Upper lobe of left lung (tissue), 4 donors: ENCODE measurements around the gene PDLIM4.

Experiments
- CTCF ChIP-seq, 6 experiments: fragments of 450-650 bp in 4 of 6; fragments of 200-600 bp in 2 of 6; sonication (generic) in 2 of 6; IDR thresholded peaks; one replicate each; pipeline ENCODE4 v1.5.1; 2016 to 2019; ENCODE audit warnings: antibody characterized with exemption in 6 of 6
- EP300 ChIP-seq, 4 donors: sonication (generic); formaldehyde crosslinking; IDR thresholded peaks; one replicate each; pipeline ENCODE4 v1.5.1; 2017; ENCODE audit warnings: antibody characterized with exemption in 4 of 4, control low read depth in 2 of 4
- POLR2A ChIP-seq, 4 donors: fragments of 450-650 bp; IDR thresholded peaks; one replicate each; pipeline ENCODE4 v1.5.1; 2016 to 2017; ENCODE audit warnings: antibody characterized with exemption in 4 of 4, mild to moderate bottlenecking in 2 of 4
- POLR2AphosphoS5 ChIP-seq, 2 donors: sonication (generic); formaldehyde crosslinking; IDR thresholded peaks; one replicate each; pipeline ENCODE4 v1.5.1; 2017; ENCODE audit warnings: antibody characterized with exemption in 2 of 2

GRCh38 chr5:132277256-132277655 is 19.8 kb downstream of the PDLIM4 start:
- TF ChIP-seq POLR2A (IDR thresholded peaks at IDR 0.05) (no peak), CTCF (IDR thresholded peaks at IDR 0.05) (no peak), POLR2AphosphoS5 (IDR thresholded peaks at IDR 0.05) (no peak), EP300 (IDR thresholded peaks at IDR 0.05) (no peak)
